PC-9 (cell line): ENCODE data around the gene GRID2. TPM values are rescaled to one million over a fixed set of nuclear protein-coding genes. Genes with fewer than 3 reads are reported as not detected.

Experiments
- BruUV-seq: library from RNA; stranded (reverse); fragments of 400-500 nt; replicated peaks from 2 replicates; lab custom pipeline; 2021; lab: Mats Ljungman, UMichigan
- CTCF ChIA-PET: fragments of 300-600 bp; sonication (Branson Sonifier 250); formaldehyde crosslinking; loops from one replicate; lab custom pipeline; 2022; ENCODE audit warnings: antibody characterized with exemption; lab: Charles Lee
- POLR2A ChIA-PET: fragments of 300-600 bp; sonication (Branson Sonifier 250); formaldehyde crosslinking; loops from one replicate; lab custom pipeline; 2022; ENCODE audit warnings: antibody characterized with exemption; ENCODE audit not compliant: unreplicated experiment; lab: Charles Lee
- DNase-seq, 2 experiments: peaks; one replicate each; pipeline versions ENCODE4 v3.0.0 to v3.0.0-alpha.2; 2015 to 2022; ENCODE audit warnings: mixed read lengths in 1 of 2
- H2AFZ ChIP-seq: fragments of 200-600 bp; sonication (generic); 2 replicates; pipeline ENCODE4 v1.8.1; 2017; ENCODE audit warnings: antibody characterized with exemption
- H3F3A ChIP-seq: fragments of 200-600 bp; sonication (generic); 2 replicates; pipeline ENCODE4 v1.8.1; 2017; ENCODE audit warnings: antibody characterized with exemption, mild to moderate bottlenecking, low read depth; ENCODE audit not compliant: insufficient read depth
- H3K27ac ChIP-seq: fragments of 200-600 bp; sonication (generic); 2 replicates; pipeline ENCODE4 v1.6.1; 2016; ENCODE audit warnings: mixed run types
- H3K27me3 ChIP-seq: fragments of 200-600 bp; sonication (generic); 2 replicates; pipeline ENCODE4 v1.6.1; 2016; ENCODE audit warnings: low read depth, mixed run types; ENCODE audit not compliant: insufficient read depth
- H3K36me3 ChIP-seq: fragments of 200-600 bp; sonication (generic); 2 replicates; pipeline ENCODE4 v1.6.1; 2016; ENCODE audit warnings: low read depth, mixed run types
- H3K4me1 ChIP-seq: fragments of 200-600 bp; sonication (generic); replicated peaks from 2 replicates; pipeline ENCODE4 v1.6.1; 2016; ENCODE audit warnings: mixed run types; ENCODE audit not compliant: insufficient read depth
- H3K4me2 ChIP-seq: fragments of 200-600 bp; sonication (generic); 2 replicates; pipeline ENCODE4 v1.6.1; 2017; ENCODE audit warnings: mixed run types
- H3K4me3 ChIP-seq: fragments of 200-600 bp; sonication (generic); 2 replicates; pipeline ENCODE4 v1.6.1; 2016; ENCODE audit warnings: mixed run types
- H3K79me2 ChIP-seq: fragments of 200-600 bp; sonication (generic); 2 replicates; pipeline ENCODE4 v1.6.1; 2017; ENCODE audit warnings: low read depth, mixed run types
- H3K9me2 ChIP-seq: fragments of 200-600 bp; sonication (generic); 2 replicates; pipeline ENCODE4 v1.8.1; 2017; ENCODE audit warnings: mild to moderate bottlenecking; ENCODE audit not compliant: insufficient read depth
- H3K9me3 ChIP-seq: fragments of 200-600 bp; sonication (generic); 2 replicates; pipeline ENCODE4 v1.8.1; 2016; ENCODE audit warnings: low read depth; ENCODE audit not compliant: insufficient read depth
- H4K20me1 ChIP-seq: fragments of 200-600 bp; sonication (generic); 2 replicates; pipeline ENCODE4 v1.8.1; 2017; ENCODE audit not compliant: insufficient read depth
- EZH2 ChIP-seq: fragments of 200-600 bp; sonication (generic); IDR thresholded peaks from 2 replicates; pipeline ENCODE4 v1.8.0; 2017; ENCODE audit warnings: antibody characterized with exemption, low read depth
- intact Hi-C: fragments of 100-400 bp; cut with micrococcal nuclease; formaldehyde crosslinking; loops from one replicate; pipeline ENCODE4 v1.10.0; 2022; ENCODE audit not compliant: unreplicated experiment
- total RNA-seq: library from RNA; stranded (reverse); gene quantifications from 2 replicates; pipeline ENCODE4 v1.2.3, GENCODE V29; 2021
- TF ChIP-seq, protein P1 (sequence below): fragments of 200-600 bp; sonication (generic); conservative IDR thresholded peaks from 2 replicates; pipeline ENCODE4 v1.6.1; 2017; ENCODE audit warnings: mixed run types, antibody characterized with exemption, mild to moderate bottlenecking, moderate library complexity

GRID2 gene
- total RNA-seq, 1 experiment from 2014 or later = not detected

DNA sequence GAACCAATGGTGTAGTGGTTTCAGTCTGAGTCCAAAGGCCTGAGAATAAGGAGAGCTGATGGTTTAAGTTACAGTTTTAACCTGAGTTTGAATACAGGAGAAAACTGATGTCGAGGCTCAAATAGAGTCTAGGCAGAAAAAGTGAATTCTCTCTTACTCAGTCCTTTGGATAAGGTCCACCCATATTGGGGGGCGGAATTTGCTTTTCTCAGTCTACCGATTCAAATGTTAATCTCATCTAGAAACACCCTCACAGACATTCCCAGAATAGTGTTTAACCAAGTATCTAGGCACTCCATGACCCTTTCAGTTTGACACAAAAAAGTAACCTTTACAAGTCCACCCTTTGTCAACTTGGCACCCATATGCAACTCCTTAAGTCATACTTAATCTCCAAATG lies 216.0 kb downstream of the GRID2 start:
- CTCF ChIA-PET = no interaction called here
- no peak overlapping the region for H3K27ac ChIP-seq
- BruUV-seq = no TSS peak

DNA sequence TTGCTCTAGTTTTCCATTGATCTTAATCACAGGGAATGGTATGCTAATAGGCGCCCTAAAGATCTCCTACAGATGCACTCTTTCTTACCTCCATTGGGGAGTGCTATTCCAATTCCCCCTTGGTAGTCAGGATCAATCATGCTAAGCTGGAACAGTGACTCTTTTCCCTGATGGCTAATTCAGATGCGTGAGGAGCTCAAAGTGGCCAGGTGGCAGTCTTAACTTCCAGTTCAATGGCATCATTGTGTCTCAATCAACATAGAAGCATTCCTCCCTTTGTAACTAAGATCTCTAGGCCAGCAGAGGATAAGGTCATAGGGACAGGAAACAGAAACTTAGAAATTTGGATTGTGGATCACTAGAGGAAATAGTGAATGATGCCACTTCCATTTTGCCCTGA lies 216.8 kb downstream of the GRID2 start:
- no peak overlapping the region for H3K4me3 ChIP-seq
- no peak overlapping the region for H2AFZ ChIP-seq
- TF ChIP-seq, protein P1, sequence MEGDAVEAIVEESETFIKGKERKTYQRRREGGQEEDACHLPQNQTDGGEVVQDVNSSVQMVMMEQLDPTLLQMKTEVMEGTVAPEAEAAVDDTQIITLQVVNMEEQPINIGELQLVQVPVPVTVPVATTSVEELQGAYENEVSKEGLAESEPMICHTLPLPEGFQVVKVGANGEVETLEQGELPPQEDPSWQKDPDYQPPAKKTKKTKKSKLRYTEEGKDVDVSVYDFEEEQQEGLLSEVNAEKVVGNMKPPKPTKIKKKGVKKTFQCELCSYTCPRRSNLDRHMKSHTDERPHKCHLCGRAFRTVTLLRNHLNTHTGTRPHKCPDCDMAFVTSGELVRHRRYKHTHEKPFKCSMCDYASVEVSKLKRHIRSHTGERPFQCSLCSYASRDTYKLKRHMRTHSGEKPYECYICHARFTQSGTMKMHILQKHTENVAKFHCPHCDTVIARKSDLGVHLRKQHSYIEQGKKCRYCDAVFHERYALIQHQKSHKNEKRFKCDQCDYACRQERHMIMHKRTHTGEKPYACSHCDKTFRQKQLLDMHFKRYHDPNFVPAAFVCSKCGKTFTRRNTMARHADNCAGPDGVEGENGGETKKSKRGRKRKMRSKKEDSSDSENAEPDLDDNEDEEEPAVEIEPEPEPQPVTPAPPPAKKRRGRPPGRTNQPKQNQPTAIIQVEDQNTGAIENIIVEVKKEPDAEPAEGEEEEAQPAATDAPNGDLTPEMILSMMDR = no peak
- TF ChIP-seq EZH2 = no peak
- POLR2A ChIA-PET = no interaction called here
- H3K4me1 ChIP-seq = no peaks in the 10 kb centered on the region
- no TSS peak for BruUV-seq
- H3K9me3 ChIP-seq = no peaks in the 10 kb centered on the region
- H4K20me1 ChIP-seq = no peaks in the 10 kb centered on the region
- H3K4me2 ChIP-seq = no peak overlapping the region
- H3F3A ChIP-seq = no peaks in the 10 kb centered on the region
- no peak overlapping the region for H3K27ac ChIP-seq
- no peak for DNase-seq
- no peaks in the 10 kb centered on the region for H3K9me2 ChIP-seq
- no peaks in the 10 kb centered on the region for H3K79me2 ChIP-seq
- H3K27me3 ChIP-seq = no peaks in the 10 kb centered on the region
- CTCF ChIA-PET = no interaction called here
- intact Hi-C loops = no loop called here
- no peaks in the 10 kb centered on the region for H3K36me3 ChIP-seq

More for the DNA sequence above, 216.0 kb downstream of the GRID2 start:
- H2AFZ ChIP-seq = no peak overlapping the region
- DNase-seq = no peak
- H3K27me3 ChIP-seq = no peaks in the 10 kb centered on the region
- no peaks in the 10 kb centered on the region for H3K79me2 ChIP-seq
- no peaks in the 10 kb centered on the region for H3K9me3 ChIP-seq
- no peaks in the 10 kb centered on the region for H3K4me1 ChIP-seq
- H4K20me1 ChIP-seq = no peaks in the 10 kb centered on the region
- no peaks in the 10 kb centered on the region for H3K9me2 ChIP-seq
- POLR2A ChIA-PET = no interaction called here
- H3K4me3 ChIP-seq = no peak overlapping the region
- no peaks in the 10 kb centered on the region for H3K36me3 ChIP-seq
- H3K4me2 ChIP-seq = no peak overlapping the region
- intact Hi-C loops = no loop called here
- H3F3A ChIP-seq = no peaks in the 10 kb centered on the region
- no peak for TF ChIP-seq EZH2
- TF ChIP-seq, protein P1 = no peak

DNA sequence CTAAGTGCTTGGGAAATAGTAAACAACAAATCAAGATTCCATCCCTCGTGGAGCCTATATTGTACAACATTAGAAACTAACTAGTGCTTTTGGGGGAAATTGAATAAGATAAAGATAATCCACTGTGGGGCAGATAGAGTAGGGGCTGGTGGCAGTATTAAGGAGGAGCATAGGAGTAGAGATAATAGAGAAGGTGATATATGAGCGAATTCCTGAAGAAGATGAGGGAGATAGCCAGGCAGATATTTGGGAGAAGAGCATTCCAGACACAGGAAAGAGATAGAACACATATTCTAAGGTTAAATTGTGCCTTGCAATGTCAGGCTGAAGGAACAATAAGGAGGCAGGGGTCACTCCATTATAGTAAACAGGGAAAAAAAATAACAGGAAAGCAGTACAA lies 218.2 kb downstream of the GRID2 start:
- ChIA-PET POLR2A (no interaction called here), CTCF (no interaction called here)
- no peaks in the 10 kb centered on the region for H4K20me1 ChIP-seq
- H3K4me3 ChIP-seq = no peak overlapping the region
- H3K79me2 ChIP-seq = no peaks in the 10 kb centered on the region
- TF ChIP-seq, protein P1 = no peak
- H3K9me2 ChIP-seq = no peaks in the 10 kb centered on the region
- no TSS peak for BruUV-seq
- no peaks in the 10 kb centered on the region for H3K9me3 ChIP-seq
- DNase-seq = no peak
- H3K27me3 ChIP-seq = no peaks in the 10 kb centered on the region
- no peaks in the 10 kb centered on the region for H3K4me1 ChIP-seq
- no peaks in the 10 kb centered on the region for H3F3A ChIP-seq
- H3K4me2 ChIP-seq = no peak overlapping the region
- no peaks in the 10 kb centered on the region for H3K36me3 ChIP-seq
- intact Hi-C loops = no loop called here
- H2AFZ ChIP-seq = no peak overlapping the region
- H3K27ac ChIP-seq = no peak overlapping the region
